Ovary (tissue), 3 donors: ENCODE results near the gene TIPRL.

Source experiments
- CTCF ChIP-seq, 3 donors: fragments of 450-650 bp in 2 of 3; fragments of 200-600 bp in 1 of 3; IDR thresholded peaks; one replicate each; pipeline versions ENCODE4 v1.5.1 to v1.8.0; 2016 to 2022; ENCODE audit warnings: antibody characterized with exemption in 3 of 3, mild to moderate bottlenecking in 1 of 3
- EP300 ChIP-seq: sonication (generic); formaldehyde crosslinking; IDR thresholded peaks from one replicate; pipeline ENCODE4 v1.6.1; 2017; ENCODE audit warnings: antibody characterized with exemption
- POLR2A ChIP-seq: fragments of 450-650 bp; IDR thresholded peaks from one replicate; pipeline ENCODE4 v1.6.1; 2017; ENCODE audit warnings: antibody characterized with exemption, mild to moderate bottlenecking, moderate library complexity
- donor health status: DM: no; HTN: no; CAD: no.

GRCh38 chr1:168145184-168146159, 33.3 kb upstream of the TIPRL start:
- peak; percentile 80 to 92 (median 88) for TF ChIP-seq CTCF (IDR thresholded peaks at IDR 0.05)
- TF ChIP-seq EP300: no peak
- TF ChIP-seq POLR2A: no peak
